CD8-positive, alpha-beta memory T cell (primary cell): Measurements from ENCODE around the gene SLC25A44. TPM values are rescaled to one million over a fixed set of nuclear protein-coding genes. Genes with fewer than 3 reads are reported as not detected.

Experiments used
- CTCF ChIA-PET: fragments of 350-600 bp; sonication (Branson Sonifier 250); formaldehyde crosslinking; loops from one replicate; lab custom pipeline; 2021; ENCODE audit warnings: antibody characterized with exemption; lab: Charles Lee
- POLR2A ChIA-PET: fragments of 350-600 bp; sonication (Branson Sonifier 250); formaldehyde crosslinking; loops from one replicate; lab custom pipeline; 2021; ENCODE audit warnings: antibody characterized with exemption; lab: Charles Lee
- DNase-seq, 5 donors: peaks; one replicate each; pipeline versions ENCODE4 v3.0.0 to v3.0.0-alpha.2; 2020 to 2022; ENCODE audit warnings: mixed read lengths in 1 of 5
- H3K27ac ChIP-seq: one replicate; pipeline ENCODE4 v1.7.0; 2013; ENCODE audit warnings: low read depth, mild to moderate bottlenecking, low read length, moderate library complexity
- H3K27me3 ChIP-seq: 2 replicates; pipeline ENCODE4 v1.7.0; 2013; ENCODE audit warnings: low read length, mild to moderate bottlenecking; ENCODE audit not compliant: insufficient read depth, poor library complexity, severe bottlenecking
- H3K36me3 ChIP-seq: 2 replicates; pipeline ENCODE4 v1.7.0; 2013; ENCODE audit warnings: mild to moderate bottlenecking, low read length, moderate library complexity; ENCODE audit not compliant: insufficient read depth
- H3K4me1 ChIP-seq: 2 replicates; pipeline ENCODE4 v1.7.0; 2013; ENCODE audit warnings: mild to moderate bottlenecking, low read length, moderate library complexity; ENCODE audit not compliant: insufficient read depth
- H3K4me3 ChIP-seq: 2 replicates; pipeline ENCODE4 v1.7.0; 2013; ENCODE audit warnings: mild to moderate bottlenecking, low read length
- H3K9me3 ChIP-seq: 2 replicates; pipeline ENCODE4 v1.7.0; 2013; ENCODE audit warnings: mild to moderate bottlenecking, low read length
- H3K27ac Mint-ChIP-seq, 8 donors: one replicate each; pipeline ENCODE4 v1.8.0; 2020 to 2021; ENCODE audit warnings: mixed read lengths in 8 of 8, mild to moderate bottlenecking in 6 of 8, inconsistent platforms in 3 of 8, moderate library complexity in 3 of 8
- H3K27me3 Mint-ChIP-seq, 2 donors: one replicate each; pipeline ENCODE4 v1.8.0; 2020 to 2021; ENCODE audit warnings: mixed read lengths in 2 of 2, mild to moderate bottlenecking in 1 of 2, moderate library complexity in 1 of 2
- H3K36me3 Mint-ChIP-seq, 3 donors: one replicate each; pipeline ENCODE4 v1.8.0; 2020 to 2021; ENCODE audit warnings: mixed read lengths in 3 of 3, inconsistent platforms in 1 of 3, mild to moderate bottlenecking in 1 of 3
- H3K4me1 Mint-ChIP-seq, 3 donors: one replicate each; pipeline ENCODE4 v1.8.0; 2020 to 2021; ENCODE audit warnings: mixed read lengths in 3 of 3, inconsistent platforms in 1 of 3, mild to moderate bottlenecking in 1 of 3
- H3K4me3 Mint-ChIP-seq, 7 donors: one replicate each; pipeline ENCODE4 v1.8.0; 2020 to 2021; ENCODE audit warnings: mixed read lengths in 7 of 7, mild to moderate bottlenecking in 6 of 7, moderate library complexity in 4 of 7, inconsistent platforms in 2 of 7
- H3K9me3 Mint-ChIP-seq, 5 donors: one replicate each; pipeline ENCODE4 v1.8.0; 2020 to 2022; ENCODE audit warnings: mixed read lengths in 5 of 5, mild to moderate bottlenecking in 3 of 5, moderate library complexity in 2 of 5, inconsistent platforms in 1 of 5
- polyA plus RNA-seq: library from polyadenylated mRNA; unstranded; fragments of 300-500 nt; fragmentation: Illumina TruSeq; gene quantifications from one replicate; pipeline ENCODE4 v1.2.3, GENCODE V29; 2021
- total RNA-seq, 2 experiments: library from RNA; stranded (reverse); gene quantifications; one replicate each; pipeline ENCODE4 v1.2.3, GENCODE V29; 2021

SLC25A44 gene
- total and polyA plus RNA-seq, 3 experiments from 2014 or later, result 21.4 to 32.4 (median 30.8) TPM

DNA sequence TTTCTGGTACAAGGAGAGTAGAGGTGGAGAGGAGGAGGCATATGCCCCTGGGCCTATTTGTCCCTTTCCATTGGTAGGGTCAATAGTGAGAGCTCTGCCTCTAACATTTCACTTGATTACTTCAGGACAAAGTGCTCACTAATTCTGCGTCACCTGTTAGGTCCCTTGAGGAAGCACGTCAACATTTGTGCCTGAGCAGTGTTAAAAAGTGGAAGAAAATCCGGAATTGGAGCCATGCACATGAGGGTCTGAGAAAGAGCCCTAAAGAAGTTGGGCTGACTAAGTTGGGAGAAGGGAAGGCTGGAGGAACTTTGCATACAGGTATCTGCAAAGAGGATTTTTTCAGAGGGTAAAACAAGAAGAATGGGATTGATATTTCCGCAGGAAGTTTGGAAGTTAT is 1.9 kb downstream of the SLC25A44 start:
- H3K4me1 ChIP-seq, result peaks cover 40% of the 10 kb centered on the region
- no peak overlapping the region for H3K4me3 ChIP-seq
- Mint-ChIP-seq H3K27ac (peak overlapping the region in 4 of 8 donors; percentile 2 to 72 (median 54)), H3K4me1 (peaks cover 62 to 73% (median 66%) of the 10 kb centered on the region in 3 donors), H3K27me3 (no peaks in the 10 kb centered on the region), H3K4me3 (peak overlapping the region; percentile 12 to 94 (median 66)), H3K9me3 (no peaks in the 10 kb centered on the region), H3K36me3 (peaks cover 0 to 49% (median 14%) of the 10 kb centered on the region in 3 donors)
- ChIA-PET POLR2A (no interaction called here), CTCF (no interaction called here)
- no peak for DNase-seq
- no peaks in the 10 kb centered on the region for H3K27me3 ChIP-seq
- peaks cover 10% of the 10 kb centered on the region for H3K36me3 ChIP-seq
- no peak overlapping the region for H3K27ac ChIP-seq
- no peaks in the 10 kb centered on the region for H3K9me3 ChIP-seq

DNA sequence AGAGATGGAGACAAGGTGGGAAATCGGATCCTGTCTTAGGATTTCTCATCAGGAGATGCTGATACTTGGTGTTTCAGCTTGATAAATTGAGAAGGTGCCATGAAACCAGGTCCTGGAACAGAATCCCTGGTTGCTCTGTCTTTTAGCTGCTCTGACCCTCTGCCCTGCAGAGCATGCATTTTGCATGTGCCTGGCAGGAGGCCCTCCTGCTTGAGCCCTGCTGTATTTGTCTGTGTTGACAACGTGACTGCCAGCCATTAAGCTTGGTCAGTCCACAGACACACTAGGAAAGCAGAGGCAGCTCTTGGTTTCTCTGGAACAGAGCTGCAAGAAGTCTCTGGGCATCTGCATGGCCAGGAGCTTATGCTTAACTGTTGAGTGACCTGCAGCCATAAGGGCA is 2.5 kb downstream of the SLC25A44 start:
- no peaks in the 10 kb centered on the region for H3K9me3 ChIP-seq
- H3K27me3 Mint-ChIP-seq, result no peaks in the 10 kb centered on the region
- H3K36me3 Mint-ChIP-seq, result peaks cover 0 to 50% (median 14%) of the 10 kb centered on the region in 3 donors
- no peaks in the 10 kb centered on the region for H3K27me3 ChIP-seq
- no peak for DNase-seq
- H3K9me3 Mint-ChIP-seq, result no peaks in the 10 kb centered on the region
- H3K36me3 ChIP-seq, result peaks cover 10% of the 10 kb centered on the region
- H3K4me3 ChIP-seq, result no peak overlapping the region
- H3K27ac ChIP-seq, result no peak overlapping the region
- H3K4me3 Mint-ChIP-seq, result peak overlapping the region in 2 of 7 donors; percentile 23 to 94
- H3K4me1 ChIP-seq, result peaks cover 40% of the 10 kb centered on the region
- H3K4me1 Mint-ChIP-seq, result peaks cover 62 to 73% (median 66%) of the 10 kb centered on the region in 3 donors
- peak overlapping the region in 1 of 8 donors; percentile 9 for H3K27ac Mint-ChIP-seq
- ChIA-PET CTCF (interaction anchor here (0.8 kb wide), 1 partner anchor 16 kb away, joined by 3 read pairs; the partner anchor contains the start of gene PMF1), POLR2A (interaction anchor here (0.5 kb wide), 1 partner anchor 16 kb away, joined by 3 read pairs; the partner anchor contains the start of gene PMF1)

DNA sequence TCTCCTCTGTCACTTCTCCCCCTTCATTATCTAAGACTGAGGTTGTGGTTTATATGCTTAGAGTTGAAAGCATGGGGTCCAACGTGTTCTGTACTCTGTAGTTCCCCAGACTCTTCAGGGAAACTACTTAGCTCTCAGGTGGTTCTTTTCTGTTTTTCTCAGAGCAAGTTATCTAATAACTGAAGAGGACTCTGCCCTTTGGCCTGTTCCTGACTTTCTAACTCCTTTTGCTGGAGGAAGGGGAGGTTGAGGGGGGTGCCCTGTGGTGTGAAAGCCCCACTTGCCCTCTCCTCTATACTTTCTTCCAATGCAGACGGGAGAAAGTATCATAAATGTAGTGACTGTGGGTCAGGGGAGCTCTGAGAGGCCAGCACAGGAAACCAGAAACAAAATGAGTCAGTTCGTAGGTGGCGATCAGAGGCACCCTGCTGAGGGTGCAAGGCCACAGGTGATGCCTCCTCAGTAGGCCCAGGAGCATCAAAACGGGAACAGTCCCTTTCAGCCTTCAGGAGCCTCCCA is 5.0 kb downstream of the SLC25A44 start:
- peak overlapping the region; percentile 48 to 90 (median 79) for H3K27ac Mint-ChIP-seq
- H3K4me1 ChIP-seq, result peaks cover 34% of the 10 kb centered on the region
- peak overlapping the region in 4 of 7 donors; percentile 8 to 73 (median 14) for H3K4me3 Mint-ChIP-seq

DNA sequence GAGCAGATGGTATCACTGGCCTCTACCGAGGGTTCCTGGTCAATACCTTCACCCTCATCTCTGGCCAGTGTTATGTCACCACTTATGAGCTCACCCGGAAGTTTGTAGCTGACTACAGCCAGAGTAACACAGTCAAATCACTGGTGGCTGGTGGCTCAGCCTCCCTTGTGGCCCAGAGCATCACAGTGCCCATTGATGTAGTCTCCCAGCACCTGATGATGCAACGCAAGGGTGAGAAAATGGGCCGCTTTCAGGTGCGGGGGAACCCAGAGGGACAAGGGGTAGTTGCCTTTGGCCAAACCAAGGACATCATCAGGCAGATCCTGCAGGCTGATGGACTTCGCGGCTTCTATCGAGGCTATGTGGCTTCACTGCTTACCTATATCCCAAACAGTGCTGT is 6.1 kb downstream of the SLC25A44 start:
- ChIA-PET POLR2A (no interaction called here), CTCF (interaction anchor here (0.8 to 1.6 kb wide), 3 partner anchors 12 to 134 kb away, joined by 3 to 4 read pairs (median 3); partner anchors contain the start of gene PMF1)
- H3K4me3 Mint-ChIP-seq, result peak overlapping the region in 1 of 7 donors; percentile 19
- Histone ChIP-seq H3K36me3 (peaks cover 10% of the 10 kb centered on the region), H3K9me3 (no peaks in the 10 kb centered on the region), H3K4me1 (peaks cover 26% of the 10 kb centered on the region), H3K4me3 (no peak overlapping the region), H3K27ac (no peak overlapping the region), H3K27me3 (no peaks in the 10 kb centered on the region)
- H3K27ac Mint-ChIP-seq, result peak overlapping the region in 5 of 8 donors; percentile 32 to 90 (median 61)
- no peaks in the 10 kb centered on the region for H3K9me3 Mint-ChIP-seq
- H3K4me1 Mint-ChIP-seq, result peaks cover 49 to 56% (median 50%) of the 10 kb centered on the region in 3 donors
- peaks cover 0 to 47% (median 17%) of the 10 kb centered on the region in 3 donors for H3K36me3 Mint-ChIP-seq
- H3K27me3 Mint-ChIP-seq, result no peaks in the 10 kb centered on the region
- DNase-seq, result no peak

More for the DNA sequence above, 5.0 kb downstream of the SLC25A44 start:
- Histone ChIP-seq H3K9me3 (no peaks in the 10 kb centered on the region), H3K36me3 (peaks cover 10% of the 10 kb centered on the region), H3K27me3 (no peaks in the 10 kb centered on the region), H3K4me3 (no peak overlapping the region), H3K27ac (peak overlapping the region; percentile 21)
- POLR2A ChIA-PET, result interaction anchor here (1.3 kb wide), 1 partner anchor 14 kb away, joined by 3 read pairs; the partner anchor contains the start of gene PMF1
- Mint-ChIP-seq H3K9me3 (no peaks in the 10 kb centered on the region), H3K36me3 (peaks cover 0 to 48% (median 14%) of the 10 kb centered on the region in 3 donors), H3K4me1 (peaks cover 57 to 63% (median 58%) of the 10 kb centered on the region in 3 donors), H3K27me3 (no peaks in the 10 kb centered on the region)
- CTCF ChIA-PET, result no interaction called here
- DNase-seq, result no peak

DNA sequence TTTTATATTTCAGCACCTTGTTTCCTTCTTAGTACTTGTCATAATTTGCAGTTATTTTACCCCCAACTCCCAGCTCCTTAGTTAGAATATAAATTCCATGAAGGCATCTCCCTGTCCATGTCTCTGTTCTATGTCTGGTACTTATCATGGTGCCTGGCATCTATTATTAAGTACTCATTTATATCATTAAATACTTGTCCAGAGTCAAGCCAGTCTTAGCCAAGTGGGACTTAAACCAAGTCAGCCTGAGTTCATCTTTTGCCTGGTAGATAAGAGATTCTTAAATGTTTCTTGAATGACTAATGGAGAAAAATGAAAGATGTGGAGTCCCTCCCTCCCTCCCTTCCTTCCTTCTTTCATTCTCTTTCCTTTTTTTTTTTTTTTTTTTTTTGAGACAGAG is 9.4 kb downstream of the SLC25A44 start:
- H3K4me3 ChIP-seq, result no peak overlapping the region
- Mint-ChIP-seq H3K9me3 (no peaks in the 10 kb centered on the region), H3K4me1 (peaks cover 23 to 35% (median 28%) of the 10 kb centered on the region in 3 donors), H3K36me3 (peaks cover 0 to 48% (median 16%) of the 10 kb centered on the region in 3 donors), H3K27me3 (no peaks in the 10 kb centered on the region), H3K4me3 (no peak overlapping the region), H3K27ac (peak overlapping the region in 1 of 8 donors; percentile 68)
- H3K36me3 ChIP-seq, result peaks cover 10% of the 10 kb centered on the region
- DNase-seq, result no peak
- H3K9me3 ChIP-seq, result no peaks in the 10 kb centered on the region
- peaks cover 13% of the 10 kb centered on the region for H3K4me1 ChIP-seq
- H3K27ac ChIP-seq, result no peak overlapping the region
- POLR2A ChIA-PET, result interaction anchor here (0.7 to 1.2 kb wide), 2 partner anchors 10 to 19 kb away, joined by 3 read pairs; partner anchors contain the start of gene PMF1
- H3K27me3 ChIP-seq, result no peaks in the 10 kb centered on the region
- CTCF ChIA-PET, result no interaction called here

DNA sequence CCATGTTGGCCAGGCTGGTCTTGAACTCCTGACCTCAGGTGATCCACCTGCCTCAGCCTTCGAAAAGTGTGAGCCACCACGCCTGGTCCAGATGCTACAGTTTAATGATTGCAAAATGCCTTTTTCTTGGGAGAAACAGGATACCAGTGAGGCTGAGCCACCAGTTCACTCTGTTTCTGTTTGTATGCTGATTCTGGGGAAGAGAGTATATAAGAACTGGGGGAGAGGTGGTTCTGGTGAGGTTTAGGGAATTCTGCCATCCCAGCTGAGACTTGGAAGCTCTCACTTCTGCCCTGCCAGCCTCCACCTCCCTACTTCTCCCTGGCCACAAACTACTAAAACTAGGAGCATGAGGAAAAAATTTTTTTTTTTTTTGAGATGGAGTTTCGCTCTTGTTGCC is 10.8 kb downstream of the SLC25A44 start:
- Mint-ChIP-seq H3K4me1 (peaks cover 10 to 21% (median 16%) of the 10 kb centered on the region in 3 donors), H3K36me3 (peaks cover 0 to 51% (median 20%) of the 10 kb centered on the region in 3 donors), H3K27ac (peak overlapping the region in 2 of 8 donors; percentile 33 to 74), H3K27me3 (no peaks in the 10 kb centered on the region), H3K4me3 (no peak overlapping the region), H3K9me3 (no peaks in the 10 kb centered on the region)
- CTCF ChIA-PET, result no interaction called here
- H3K36me3 ChIP-seq, result peaks cover 18% of the 10 kb centered on the region
- no peak overlapping the region for H3K27ac ChIP-seq
- H3K27me3 ChIP-seq, result no peaks in the 10 kb centered on the region
- no peak overlapping the region for H3K4me3 ChIP-seq
- H3K4me1 ChIP-seq, result peaks cover 3% of the 10 kb centered on the region
- POLR2A ChIA-PET, result no interaction called here
- no peak for DNase-seq
- no peaks in the 10 kb centered on the region for H3K9me3 ChIP-seq

DNA sequence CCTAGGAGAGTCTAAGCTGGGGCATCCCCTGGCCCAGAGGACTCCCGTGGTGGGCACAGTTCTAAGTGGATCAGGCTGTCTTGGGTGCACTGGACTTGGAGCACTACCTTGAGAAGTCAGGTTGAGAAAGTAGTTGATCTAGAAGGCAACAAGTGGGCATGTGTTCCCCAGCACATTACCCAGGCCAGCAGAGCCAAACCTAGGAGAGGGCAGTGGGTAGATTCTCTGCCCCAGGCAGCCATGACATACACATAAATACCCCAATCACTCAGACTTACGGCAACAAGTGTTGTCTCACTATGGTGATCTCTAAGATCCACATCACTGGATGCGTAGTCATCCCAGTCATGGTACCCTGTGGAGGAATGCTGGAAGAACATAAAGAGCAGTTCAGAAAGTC is 17.3 kb downstream of the SLC25A44 start:
- Histone ChIP-seq H3K27ac (no peak overlapping the region), H3K9me3 (no peaks in the 10 kb centered on the region), H3K27me3 (no peaks in the 10 kb centered on the region), H3K4me1 (peaks cover 24% of the 10 kb centered on the region), H3K4me3 (no peak overlapping the region), H3K36me3 (peaks cover 17% of the 10 kb centered on the region)
- CTCF ChIA-PET, result no interaction called here
- Mint-ChIP-seq H3K4me3 (peak overlapping the region in 3 of 7 donors; percentile 43 to 75 (median 48)), H3K9me3 (no peaks in the 10 kb centered on the region), H3K4me1 (peaks cover 26 to 36% (median 34%) of the 10 kb centered on the region in 3 donors), H3K27ac (peak overlapping the region in 5 of 8 donors; percentile 47 to 99 (median 66)), H3K36me3 (peaks cover 0 to 61% (median 13%) of the 10 kb centered on the region in 3 donors), H3K27me3 (no peaks in the 10 kb centered on the region)
- POLR2A ChIA-PET, result interaction anchor here (2.2 to 2.7 kb wide), 2 partner anchors 18 to 71 kb away, joined by 25 to 34 read pairs; partner anchors contain the start of genes SLC25A44 and SMG5
- no peak for DNase-seq

DNA sequence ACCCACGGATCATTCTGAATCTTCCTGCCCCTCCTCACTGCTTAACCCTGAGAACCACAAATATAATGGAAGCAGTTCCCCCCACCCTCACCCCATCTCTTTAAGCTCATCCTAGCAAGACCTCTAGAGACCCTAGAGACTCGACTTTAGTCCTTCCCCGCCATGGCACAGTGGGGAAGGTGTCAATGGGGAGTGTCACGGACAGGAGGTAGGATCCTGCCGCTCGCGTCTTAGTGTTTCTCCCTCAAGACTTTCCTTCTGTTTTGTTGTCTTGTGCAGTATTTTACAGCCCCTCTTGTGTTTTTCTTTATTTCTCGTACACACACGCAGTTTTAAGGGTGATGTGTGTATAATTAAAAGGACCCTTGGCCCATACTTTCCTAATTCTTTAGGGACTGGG is 18.2 kb downstream of the SLC25A44 start:
- Histone ChIP-seq H3K9me3 (no peaks in the 10 kb centered on the region), H3K36me3 (peaks cover 17% of the 10 kb centered on the region), H3K4me1 (peaks cover 24% of the 10 kb centered on the region), H3K27me3 (no peaks in the 10 kb centered on the region), H3K4me3 (peak overlapping the region; percentile 78), H3K27ac (peak overlapping the region; percentile 93)
- Mint-ChIP-seq H3K9me3 (no peaks in the 10 kb centered on the region), H3K4me3 (peak overlapping the region; percentile 90 to 99 (median 97)), H3K36me3 (peaks cover 0 to 57% (median 13%) of the 10 kb centered on the region in 3 donors), H3K27me3 (no peaks in the 10 kb centered on the region), H3K4me1 (peaks cover 26 to 38% (median 36%) of the 10 kb centered on the region in 3 donors), H3K27ac (peak overlapping the region; percentile 98 to 100 (median 99))
- no peak for DNase-seq
- ChIA-PET POLR2A (interaction anchor here (0.9 to 2.7 kb wide), 9 partner anchors 9 to 97 kb away, joined by 3 to 34 read pairs (median 4); partner anchors contain the start of genes LMNA, SLC25A44 and SMG5), CTCF (interaction anchor here (0.8 to 3.1 kb wide), 10 partner anchors 12 to 116 kb away, joined by 3 to 27 read pairs (median 4); partner anchors contain the start of gene SLC25A44)
